HG03565 (cell line): ENCODE data around the gene ZNF581.

Experiments used
- ATAC-seq: cut with Tn5 transposase; IDR thresholded peaks from one replicate; pipeline ENCODE4 v1.9.1; 2021; ENCODE audit warnings: mild to moderate bottlenecking, moderate library complexity; ENCODE audit not compliant: unreplicated experiment

Gene ZNF581

GRCh38 chr19:55677572-55678028 is 34.2 kb downstream of the ZNF581 start:
- no peak for ATAC-seq

GRCh38 chr19:55678121-55678671 is 34.7 kb downstream of the ZNF581 start:
- ATAC-seq: peak; percentile 61

- ATAC-seq: no peak
These were observed 36.2 kb downstream of the ZNF581 start for GRCh38 chr19:55679343-55680257.

GRCh38 chr19:55680339-55681130 is 37.1 kb downstream of the ZNF581 start:
- ATAC-seq: no peak

- ATAC-seq: no peak
These were observed 38.0 kb downstream of the ZNF581 start for GRCh38 chr19:55681131-55682092.

- ATAC-seq: no peak
These were observed 40.2 kb downstream of the ZNF581 start for GRCh38 chr19:55683449-55684261.

- no peak for ATAC-seq
These were observed 41.7 kb downstream of the ZNF581 start for GRCh38 chr19:55684946-55685681.

- ATAC-seq: no peak
These were observed 42.3 kb downstream of the ZNF581 start for GRCh38 chr19:55685776-55686175.

GRCh38 chr19:55686311-55687050 is 43.0 kb downstream of the ZNF581 start:
- no peak for ATAC-seq

- no peak for ATAC-seq
These were observed 44.1 kb downstream of the ZNF581 start for GRCh38 chr19:55687281-55688201.

GRCh38 chr19:55688422-55689218 is 45.2 kb downstream of the ZNF581 start:
- ATAC-seq: no peak

GRCh38 chr19:55689411-55690108 is 46.1 kb downstream of the ZNF581 start:
- ATAC-seq: no peak

- ATAC-seq: no peak
These were observed 46.8 kb downstream of the ZNF581 start for GRCh38 chr19:55690109-55690768.

GRCh38 chr19:55690769-55691545 is 47.5 kb downstream of the ZNF581 start:
- ATAC-seq: no peak
